HepG2 (cell line): ENCODE measurements around the gene HACD1. TPM values are rescaled to one million over a fixed set of nuclear protein-coding genes. Genes with fewer than 3 reads are reported as not detected.

Experiments used
- ATAC-seq: fragments of 200-7000 bp; cut with Tn5 transposase; 3 replicates; pipeline ENCODE4 v1.9.1; 2020; ENCODE audit warnings: mild to moderate bottlenecking, moderate library complexity
- BruUV-seq: library from RNA; stranded (reverse); fragments of 400-500 nt; replicated peaks from 2 replicates; lab custom pipeline; 2021; lab: Mats Ljungman, UMichigan
- CTCF ChIA-PET: fragments of 300-600 bp; formaldehyde crosslinking; extraction: SDS; loops from one replicate; lab custom pipeline; 2021; ENCODE audit warnings: low total read pairs, inconsistent platforms, low intra/inter-chr PET ratio; lab: Yijun Ruan, JAX
- POLR2A ChIA-PET: fragments of 350-600 bp; sonication (Branson Sonifier 250); formaldehyde crosslinking; loops from one replicate; lab custom pipeline; 2020; ENCODE audit warnings: antibody characterized with exemption, inconsistent platforms; lab: Yijun Ruan, JAX
- DNase-seq: peaks from one replicate; pipeline ENCODE4 v3.0.0-alpha.2; 2015; ENCODE audit warnings: low spot score
- FAIRE-seq: peaks from 3 replicates; lab custom pipeline; 2011; peaks lifted over from hg19 to GRCh38; lab: Jason Lieb, UNC
- H2AFZ ChIP-seq: one replicate; pipeline ENCODE4 v1.6.1; 2011; ENCODE audit warnings: low read length, inconsistent platforms
- H3K27ac ChIP-seq: fragments of 300-600 bp; 3 replicates; pipeline ENCODE4 v1.8.0; 2011; ENCODE audit warnings: mixed run types, mild to moderate bottlenecking, mixed read lengths, low read length, inconsistent platforms; ENCODE audit not compliant: insufficient read depth; ENCODE audit errors: extremely low read length
- H3K27me3 ChIP-seq, 2 experiments: fragments of 200-600 bp in 1 of 2; 2 replicates in 1 of 2; 3 replicates in 1 of 2; pipeline versions ENCODE4 v1.6.0 to v1.8.0; 2011; ENCODE audit warnings: low read length in 2 of 2, mild to moderate bottlenecking in 2 of 2, moderate library complexity in 2 of 2, inconsistent platforms in 1 of 2; ENCODE audit not compliant: insufficient read depth in 2 of 2, control insufficient read depth in 1 of 2
- H3K36me3 ChIP-seq, 2 experiments: fragments of 200-600 bp in 1 of 2; replicated peaks in 1 of 2; 2 replicates in 1 of 2; 3 replicates in 1 of 2; pipeline versions ENCODE4 v1.5.1 to v1.8.0; 2011; ENCODE audit warnings: low read length in 2 of 2, inconsistent platforms in 1 of 2; ENCODE audit not compliant: insufficient read depth in 2 of 2, control insufficient read depth in 1 of 2
- H3K4me1 ChIP-seq: 2 replicates; pipeline ENCODE4 v1.5.1; 2012; ENCODE audit warnings: low read length, inconsistent platforms; ENCODE audit not compliant: insufficient read depth
- H3K4me2 ChIP-seq: 2 replicates; pipeline ENCODE4 v1.6.0; 2011; ENCODE audit warnings: low read depth, low read length, inconsistent platforms
- H3K4me3 ChIP-seq, 3 experiments: fragments of 200-600 bp in 1 of 3; sonication (generic), shearing (Covaris generic) in 1 of 3; replicated peaks in 1 of 3; 2 replicates each; pipeline ENCODE4 v1.5.1; 2011 to 2016; ENCODE audit warnings: low read length in 3 of 3, inconsistent platforms in 2 of 3, low read depth in 2 of 3, mild to moderate bottlenecking in 2 of 3, control low read depth in 1 of 3, mixed read lengths in 1 of 3; ENCODE audit not compliant: insufficient read depth in 1 of 3
- H3K79me2 ChIP-seq: one replicate; pipeline ENCODE4 v1.6.1; 2011; ENCODE audit warnings: low read length, inconsistent platforms; ENCODE audit not compliant: insufficient read depth
- H3K9ac ChIP-seq: 2 replicates; pipeline ENCODE4 v1.6.0; 2011; ENCODE audit warnings: mild to moderate bottlenecking, low read depth, low read length, inconsistent platforms; ENCODE audit not compliant: insufficient read depth
- H3K9me3 ChIP-seq: 2 replicates; pipeline ENCODE4 v1.5.1; 2012; ENCODE audit warnings: mild to moderate bottlenecking, low read length
- H4K20me1 ChIP-seq: 2 replicates; pipeline ENCODE4 v1.6.0; 2011; ENCODE audit warnings: inconsistent platforms, mild to moderate bottlenecking, low read length, moderate library complexity; ENCODE audit not compliant: insufficient read depth
- ZNF766 ChIP-seq: sonication (generic); formaldehyde crosslinking; IDR thresholded peaks from 2 replicates; pipeline ENCODE4 v1.5.0; 2020; ENCODE audit warnings: missing genetic modification reagents, borderline replicate concordance
- ZNF839 ChIP-seq: sonication (generic); formaldehyde crosslinking; IDR thresholded peaks from 2 replicates; pipeline ENCODE4 v1.4.0; 2020; ENCODE audit warnings: missing genetic modification reagents, mild to moderate bottlenecking, borderline replicate concordance
- WGBS: methylation state at CpG from one replicate; pipeline ENCODE4 v1.1.6; 2017; ENCODE audit warnings: low lambda C conversion rate; 5-methylcytosine and 5-hydroxymethylcytosine counted together
- in situ Hi-C: cut with HindIII; loops from 2 replicates; pipeline ENCODE4 v1.10.0; 2017; ENCODE audit warnings: low pct_unique_long_range_greater_than_20kb; ENCODE audit not compliant: extremely low pct_ligation_motif_present
- intact Hi-C: fragments of 100-400 bp; cut with micrococcal nuclease; formaldehyde crosslinking; loops from one replicate; pipeline ENCODE4 v1.10.0; 2022; ENCODE audit not compliant: unreplicated experiment
- polyA plus RNA-seq, 8 experiments: library from polyadenylated mRNA; depleted of rRNA in 3 of 8; stranded (reverse) in 7 of 8; unstranded in 1 of 8; fragments of >200 nt; fragmentation: Illumina TruSeq in 4 of 8; extraction: Trizol in 4 of 8; gene quantifications; 2 replicates each; pipeline versions ENCODE4 v1.2.1 to v1.2.3, GENCODE V29; 2011 to 2016; ENCODE audit warnings: low read depth in 4 of 8, missing spikeins in 1 of 8, mixed read lengths in 1 of 8; ENCODE audit not compliant: insufficient read depth in 1 of 8
- total RNA-seq, 5 experiments: library from RNA; depleted of rRNA; stranded (reverse); fragments of >200 nt; fragmentation: Illumina TruSeq; extraction: Trizol; gene quantifications; 2 replicates each; pipeline ENCODE4 v1.2.3, GENCODE V29; 2016; ENCODE audit warnings: low read depth in 1 of 5
- TF ChIP-seq, protein P1 (sequence below): sonication (generic); formaldehyde crosslinking; IDR thresholded peaks from 2 replicates; pipeline ENCODE4 v1.5.0; 2020; ENCODE audit warnings: mild to moderate bottlenecking, missing genetic modification reagents
- TF ChIP-seq, protein P2 (sequence below): sonication (generic); formaldehyde crosslinking; IDR thresholded peaks from 2 replicates; pipeline ENCODE4 v1.4.0; 2020; ENCODE audit warnings: mild to moderate bottlenecking, missing genetic modification reagents

The HACD1 gene
- total and polyA plus RNA-seq, 2 of the 13 experiments (the other 11 are each of a cell fraction or from before 2014, with no cell fraction given) = 43.4 to 47.6 TPM

DNA sequence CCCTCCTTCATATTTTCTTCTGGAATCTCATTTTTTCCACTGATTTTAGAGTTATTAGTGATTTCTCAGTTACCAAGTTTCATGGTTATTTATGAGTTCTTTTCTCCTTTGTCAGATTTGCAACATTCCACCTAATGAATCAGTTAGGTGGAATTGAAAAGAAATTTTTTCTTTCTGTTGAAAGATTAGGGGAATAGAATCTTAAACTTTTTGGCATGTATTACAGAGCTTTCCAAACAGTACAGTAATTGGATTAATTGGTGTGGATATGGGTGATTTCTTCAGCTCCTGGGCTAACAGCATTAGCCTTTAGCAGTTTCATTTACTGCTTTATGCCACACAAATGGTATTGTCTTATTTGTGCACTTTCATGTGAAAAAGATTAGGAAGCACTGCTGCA is 43.7 kb upstream of the HACD1 start:
- in situ Hi-C loops = loop anchor here (25.0 kb wide), 1 partner anchor 1001 kb away; the partner anchor contains the start of genes ARL5B and NSUN6
- POLR2A ChIA-PET = no interaction called here
- BruUV-seq = no TSS peak

DNA sequence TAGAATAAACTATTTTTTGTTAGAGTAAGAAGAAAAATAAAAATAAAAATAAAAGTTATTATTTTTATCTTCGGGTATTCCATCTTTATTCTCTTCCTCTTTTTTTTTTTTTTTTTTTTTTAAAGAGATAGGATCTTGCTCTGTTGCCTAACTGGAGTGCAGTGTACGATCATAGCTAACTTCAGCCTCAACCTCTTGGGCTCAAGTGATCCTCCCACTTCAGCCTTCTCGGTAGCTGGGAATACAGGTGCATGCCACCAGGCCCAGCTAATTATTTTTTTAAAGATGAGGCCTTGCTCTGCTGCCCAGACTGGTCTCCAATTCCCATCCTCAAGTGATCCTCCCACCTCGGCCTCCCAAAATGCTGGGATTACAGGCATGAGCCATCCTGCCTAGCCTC is 42.2 kb upstream of the HACD1 start:
- no peak for TF ChIP-seq ZNF766 (CRISPR knock-in tag)
- TF ChIP-seq, protein P1, sequence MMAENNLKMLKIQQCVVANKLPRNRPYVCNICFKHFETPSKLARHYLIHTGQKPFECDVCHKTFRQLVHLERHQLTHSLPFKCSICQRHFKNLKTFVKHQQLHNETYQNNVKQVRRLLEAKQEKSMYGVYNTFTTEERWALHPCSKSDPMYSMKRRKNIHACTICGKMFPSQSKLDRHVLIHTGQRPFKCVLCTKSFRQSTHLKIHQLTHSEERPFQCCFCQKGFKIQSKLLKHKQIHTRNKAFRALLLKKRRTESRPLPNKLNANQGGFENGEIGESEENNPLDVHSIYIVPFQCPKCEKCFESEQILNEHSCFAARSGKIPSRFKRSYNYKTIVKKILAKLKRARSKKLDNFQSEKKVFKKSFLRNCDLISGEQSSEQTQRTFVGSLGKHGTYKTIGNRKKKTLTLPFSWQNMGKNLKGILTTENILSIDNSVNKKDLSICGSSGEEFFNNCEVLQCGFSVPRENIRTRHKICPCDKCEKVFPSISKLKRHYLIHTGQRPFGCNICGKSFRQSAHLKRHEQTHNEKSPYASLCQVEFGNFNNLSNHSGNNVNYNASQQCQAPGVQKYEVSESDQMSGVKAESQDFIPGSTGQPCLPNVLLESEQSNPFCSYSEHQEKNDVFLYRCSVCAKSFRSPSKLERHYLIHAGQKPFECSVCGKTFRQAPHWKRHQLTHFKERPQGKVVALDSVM (CRISPR knock-in tag) = peak; percentile 64; the same call in 1 of the 2 replicates
- Histone ChIP-seq H3K4me2 (no peak overlapping the region), H2AFZ (no peak overlapping the region), H3K4me1 (peaks cover 39% of the 10 kb centered on the region), H3K4me3 (no peak overlapping the region), H4K20me1 (no peaks in the 10 kb centered on the region), H3K36me3 (peaks cover 2 to 16% of the 10 kb centered on the region in 2 experiments; a peak in 3 of 5 replicates), H3K27ac (no peak overlapping the region), H3K27me3 (no peaks in the 10 kb centered on the region), H3K79me2 (peaks cover 93% of the 10 kb centered on the region), H3K9me3 (no peaks in the 10 kb centered on the region), H3K9ac (no peak overlapping the region)
- WGBS = 94% methylated on average over 4 of the region's 4 CpGs
- POLR2A ChIA-PET = no interaction called here
- BruUV-seq = no TSS peak
- CTCF ChIA-PET = no interaction called here
- FAIRE-seq = no peak
- in situ Hi-C loops (loop anchor here (25.0 kb wide), 1 partner anchor 1003 kb away; the partner anchor contains the start of genes ARL5B and NSUN6), intact Hi-C loops (no loop called here)
- DNase-seq = no peak
- ATAC-seq = no peak

More for the DNA sequence above, 43.7 kb upstream of the HACD1 start:
- TF ChIP-seq, protein P2, sequence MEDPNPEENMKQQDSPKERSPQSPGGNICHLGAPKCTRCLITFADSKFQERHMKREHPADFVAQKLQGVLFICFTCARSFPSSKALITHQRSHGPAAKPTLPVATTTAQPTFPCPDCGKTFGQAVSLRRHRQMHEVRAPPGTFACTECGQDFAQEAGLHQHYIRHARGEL (CRISPR knock-in tag) = no peak
- TF ChIP-seq ZNF839 (CRISPR knock-in tag) = no peak
- H3K27me3 ChIP-seq = no peaks in the 10 kb centered on the region
- no peak overlapping the region for H3K9ac ChIP-seq
- intact Hi-C loops = no loop called here
- CTCF ChIA-PET = no interaction called here
- H3K27ac ChIP-seq = no peak overlapping the region
- peaks cover 91% of the 10 kb centered on the region for H3K79me2 ChIP-seq
- H4K20me1 ChIP-seq = no peaks in the 10 kb centered on the region
- no peak for FAIRE-seq
- peaks cover 31% of the 10 kb centered on the region for H3K4me1 ChIP-seq
- H3K36me3 ChIP-seq = peaks cover 2 to 16% of the 10 kb centered on the region in 2 experiments; a peak in 3 of 5 replicates
- no peak overlapping the region for H2AFZ ChIP-seq
- no peak overlapping the region for H3K4me2 ChIP-seq
- no peak for DNase-seq
- H3K4me3 ChIP-seq = no peak overlapping the region
- H3K9me3 ChIP-seq = no peaks in the 10 kb centered on the region
- no peak for ATAC-seq
